DMS53 (cell line): Measurements from ENCODE around the gene KIAA1328.
"Not testable (repeated sequence)": the region's sequence is repeated elsewhere in the genome, so short reads cannot be mapped to it uniquely, and the experiment has no call there.

ENCODE experiments used
- DNase-seq: peaks from one replicate; lab custom pipeline; 2025; lab: John Stamatoyannopoulos, UW

The KIAA1328 gene

GRCh38 chr18:36825526-36825925, 3.4 kb upstream of the KIAA1328 start:
- DNase-seq = no peak

- no peak for DNase-seq
Observed at GRCh38 chr18:36826556-36826955, 2.4 kb upstream of the KIAA1328 start.

GRCh38 chr18:36828157-36828629, 734 bp upstream of the KIAA1328 start:
- DNase-seq = peak; percentile 78

GRCh38 chr18:36829362-36830157, 633 bp downstream of the KIAA1328 start:
- DNase-seq = peak; percentile 62

GRCh38 chr18:36830158-36830495, 1.2 kb downstream of the KIAA1328 start:
- peak; percentile 39 for DNase-seq

GRCh38 chr18:36831139-36831538, 2.2 kb downstream of the KIAA1328 start:
- DNase-seq = no peak

GRCh38 chr18:36833120-36833519, 4.2 kb downstream of the KIAA1328 start:
- peak; percentile 5 for DNase-seq

- no peak for DNase-seq
Observed at GRCh38 chr18:36835927-36836326, 7.0 kb downstream of the KIAA1328 start.

GRCh38 chr18:36839835-36840234, 10.9 kb downstream of the KIAA1328 start:
- DNase-seq = no peak

- DNase-seq = no peak
Observed at GRCh38 chr18:36843199-36843598, 14.3 kb downstream of the KIAA1328 start.

- DNase-seq = no peak
Observed at GRCh38 chr18:36843784-36844183, 14.9 kb downstream of the KIAA1328 start.

GRCh38 chr18:36848609-36849008, 19.7 kb downstream of the KIAA1328 start:
- DNase-seq = no peak

- DNase-seq = no peak
Observed at GRCh38 chr18:36849288-36850006, 20.5 kb downstream of the KIAA1328 start.

- no peak for DNase-seq
Observed at GRCh38 chr18:36850527-36851201, 21.7 kb downstream of the KIAA1328 start.

GRCh38 chr18:36851202-36851590, 22.3 kb downstream of the KIAA1328 start:
- no peak for DNase-seq

GRCh38 chr18:36856815-36857214, 27.9 kb downstream of the KIAA1328 start:
- peak; percentile 35 for DNase-seq

- no peak for DNase-seq
Observed at GRCh38 chr18:36862182-36862581, 33.3 kb downstream of the KIAA1328 start.

- no peak for DNase-seq
Observed at GRCh38 chr18:36867056-36867455, 38.1 kb downstream of the KIAA1328 start.

- no peak for DNase-seq
Observed at GRCh38 chr18:36871801-36872200, 42.9 kb downstream of the KIAA1328 start.

GRCh38 chr18:36872329-36872728, 43.4 kb downstream of the KIAA1328 start:
- DNase-seq = no peak

- DNase-seq = not testable (repeated sequence)
Observed at GRCh38 chr18:36873826-36874225, 44.9 kb downstream of the KIAA1328 start.

- DNase-seq = not testable (repeated sequence)
Observed at GRCh38 chr18:36879796-36880195, 50.9 kb downstream of the KIAA1328 start.

GRCh38 chr18:36885981-36886380, 57.1 kb downstream of the KIAA1328 start:
- DNase-seq = no peak
